Transverse colon (tissue), 4 donors: ENCODE results near the gene TMEM53. TPM values are rescaled to one million over a fixed set of nuclear protein-coding genes. Genes with fewer than 3 reads are reported as not detected.

Source experiments
- DNase-seq: peaks from one replicate; pipeline ENCODE4 v3.0.0-alpha.2; 2019
- H3K27ac ChIP-seq, 4 donors: fragments of 200-600 bp; sonication (generic); 2 replicates each; pipeline ENCODE4 v1.5.1; 2016 to 2018; ENCODE audit warnings: inconsistent platforms in 4 of 4
- H3K27me3 ChIP-seq: fragments of 200-600 bp; sonication (generic); 2 replicates; pipeline ENCODE4 v1.5.1; 2017; ENCODE audit warnings: inconsistent platforms
- H3K36me3 ChIP-seq, 4 donors: fragments of 200-600 bp; sonication (generic); 2 replicates each; pipeline ENCODE4 v1.5.1; 2017 to 2019; ENCODE audit warnings: inconsistent platforms in 4 of 4
- H3K4me1 ChIP-seq, 4 donors: fragments of 200-600 bp; sonication (generic); 2 replicates each; pipeline ENCODE4 v1.5.1; 2017 to 2020; ENCODE audit warnings: inconsistent platforms in 4 of 4
- H3K4me3 ChIP-seq, 4 donors: fragments of 200-600 bp; sonication (generic); 1 replicate in 1 of 4; 2 replicates in 3 of 4; pipeline versions ENCODE4 v1.5.1 to v1.6.1; 2017 to 2019; ENCODE audit warnings: inconsistent platforms in 4 of 4
- H3K9me3 ChIP-seq, 2 donors: fragments of 200-600 bp; sonication (generic); 2 replicates each; pipeline ENCODE4 v1.5.1; 2017 to 2019; ENCODE audit warnings: inconsistent platforms in 2 of 2
- CTCF ChIP-seq, 5 experiments: fragments of 200-600 bp in 3 of 5; fragments of 450-650 bp in 2 of 5; sonication (generic) in 3 of 5; IDR thresholded peaks; 1 replicate in 2 of 5; 2 replicates in 3 of 5; pipeline ENCODE4 v1.5.1; 2016 to 2017; ENCODE audit warnings: antibody characterized with exemption in 5 of 5, inconsistent platforms in 3 of 5, mild to moderate bottlenecking in 2 of 5, moderate library complexity in 1 of 5
- EP300 ChIP-seq: sonication (generic); formaldehyde crosslinking; IDR thresholded peaks from one replicate; pipeline ENCODE4 v1.6.1; 2017; ENCODE audit warnings: antibody characterized with exemption, low read depth
- POLR2A ChIP-seq: fragments of 450-650 bp; IDR thresholded peaks from one replicate; pipeline ENCODE4 v1.6.1; 2016; ENCODE audit warnings: antibody characterized with exemption, mild to moderate bottlenecking, moderate library complexity
- POLR2AphosphoS5 ChIP-seq, 3 donors: sonication (generic); formaldehyde crosslinking; IDR thresholded peaks; one replicate each; pipeline ENCODE4 v1.6.1; 2016; ENCODE audit warnings: antibody characterized with exemption in 3 of 3
- WGBS, 2 donors: methylation state at CpG; one replicate each; pipeline ENCODE4 v1.1.5; 2018; ENCODE audit warnings: low coverage in 1 of 2; 5-methylcytosine and 5-hydroxymethylcytosine counted together
- in situ Hi-C, 4 donors: fragments of 200-750 bp; cut with MboI; loops; one replicate each; pipeline versions ENCODE4 v1.15.0 to v1.15.1; 2017; ENCODE audit warnings: low sequenced_read_pairs in 3 of 4, low pct_ligation_motif_present in 1 of 4, low pct_unique_long_range_greater_than_20kb in 1 of 4
- intact Hi-C: fragments of 100-400 bp; cut with DNase I; formaldehyde crosslinking; loops from one replicate; pipeline ENCODE4 v1.15.1; 2023; ENCODE audit warnings: low total_unique reads
- total RNA-seq, 4 donors: library from RNA; depleted of rRNA; stranded (reverse); fragments of >200 nt; gene quantifications; one replicate each; pipeline ENCODE4 v1.1.0, GENCODE V29; 2016

The TMEM53 gene
- total RNA-seq, 4 donors from 2014 or later: 14.2 to 40.8 (median 22.9) TPM

- in situ Hi-C loops: loop anchor here in 1 of 4 donors (5.0 kb wide), 2 partner anchors 44 to 279 kb away; no protein-coding TSS in a partner anchor
- TF ChIP-seq CTCF (IDR thresholded peaks at IDR 0.05) (no peak), POLR2AphosphoS5 (IDR thresholded peaks at IDR 0.05) (no peak), POLR2A (no peak), EP300 (no peak)
- WGBS, 2 donors: 77 to 90% methylated on average over 4 to 8 of the region's 8 CpGs
- Histone ChIP-seq H3K4me1 (peaks cover 0 to 9% (median 1%) of the 10 kb centered on the region in 4 donors), H3K9me3 (no peaks in the 10 kb centered on the region), H3K4me3 (no peak overlapping the region), H3K27ac (no peak overlapping the region), H3K36me3 (peaks cover 0 to 17% (median 2%) of the 10 kb centered on the region in 4 donors), H3K27me3 (no peaks in the 10 kb centered on the region)
- intact Hi-C loops: no loop called here
- no peak for DNase-seq
These were observed 23.2 kb downstream of the TMEM53 start for GRCh38 chr1:44651069-44651468.

GRCh38 chr1:44650159-44650831 lies 24.0 kb downstream of the TMEM53 start:
- no peak overlapping the region for H3K4me3 ChIP-seq
- no peak for DNase-seq
- intact Hi-C loops: no loop called here
- no peaks in the 10 kb centered on the region for H3K27me3 ChIP-seq
- WGBS, 2 donors: 80% methylated on average over 23 of the region's 23 CpGs; no CpG with 5 or more reads in 1 of the 2 donors
- peaks cover 0 to 17% (median 3%) of the 10 kb centered on the region in 4 donors for H3K4me1 ChIP-seq
- peaks cover 0 to 17% (median 2%) of the 10 kb centered on the region in 4 donors for H3K36me3 ChIP-seq
- in situ Hi-C loops: loop anchor here in 1 of 4 donors (5.0 kb wide), 2 partner anchors 43 to 278 kb away; no protein-coding TSS in a partner anchor
- H3K27ac ChIP-seq: peak overlapping the region in 2 of 4 donors; percentile 22 to 32
- no peaks in the 10 kb centered on the region for H3K9me3 ChIP-seq
- TF ChIP-seq POLR2AphosphoS5 (IDR thresholded peaks at IDR 0.05): no peak
- no peak for TF ChIP-seq CTCF (IDR thresholded peaks at IDR 0.05)
- no peak for TF ChIP-seq POLR2A
- no peak for TF ChIP-seq EP300

- Histone ChIP-seq H3K36me3 (peaks cover 0 to 17% (median 2%) of the 10 kb centered on the region in 4 donors), H3K4me3 (no peak overlapping the region), H3K27ac (peak overlapping the region in 2 of 4 donors; percentile 22 to 32), H3K9me3 (no peaks in the 10 kb centered on the region), H3K4me1 (peaks cover 0 to 22% (median 7%) of the 10 kb centered on the region in 4 donors), H3K27me3 (no peaks in the 10 kb centered on the region)
- 89% methylated on average over 13 of the region's 13 CpGs; no CpG with 5 or more reads in 1 of the 2 donors for WGBS, 2 donors
- intact Hi-C loops (no loop called here), in situ Hi-C loops (loop anchor here in 1 of 4 donors (5.0 kb wide), 2 partner anchors 42 to 277 kb away; no protein-coding TSS in a partner anchor)
- no peak for TF ChIP-seq CTCF (IDR thresholded peaks at IDR 0.05)
- TF ChIP-seq POLR2AphosphoS5 (IDR thresholded peaks at IDR 0.05): no peak
- no peak for TF ChIP-seq EP300
- TF ChIP-seq POLR2A: no peak
- DNase-seq: no peak
These were observed 24.5 kb downstream of the TMEM53 start for GRCh38 chr1:44649788-44650158.

- TF ChIP-seq POLR2AphosphoS5 (IDR thresholded peaks at IDR 0.05): no peak
- TF ChIP-seq CTCF (IDR thresholded peaks at IDR 0.05): no peak
- no peak for TF ChIP-seq EP300
- TF ChIP-seq POLR2A: no peak
- no peak overlapping the region for H3K27ac ChIP-seq
- WGBS, 2 donors: 80 to 94% methylated on average over 8 to 13 of the region's 13 CpGs
- intact Hi-C loops (no loop called here), in situ Hi-C loops (no loop called here)
- H3K9me3 ChIP-seq: no peaks in the 10 kb centered on the region
- H3K36me3 ChIP-seq: peaks cover 0 to 17% (median 2%) of the 10 kb centered on the region in 4 donors
- no peak overlapping the region for H3K4me3 ChIP-seq
- DNase-seq: no peak
- H3K4me1 ChIP-seq: peaks cover 0 to 33% (median 8%) of the 10 kb centered on the region in 4 donors
- H3K27me3 ChIP-seq: no peaks in the 10 kb centered on the region
These were observed 25.6 kb downstream of the TMEM53 start for GRCh38 chr1:44648529-44649250.
